B cell (primary cell): ENCODE measurements around the gene EFNA2. TPM values are rescaled to one million over a fixed set of nuclear protein-coding genes. Genes with fewer than 3 reads are reported as not detected.
A peak's percentile ranks its signal among the peaks of the same experiment; 100 is the strongest.

Experiments used
- ATAC-seq: fragments of 200-7000 bp; cut with Tn5 transposase; one replicate; pipeline ENCODE4 v1.10.0; 2021; ENCODE audit warnings: low read depth, mild to moderate bottlenecking, moderate number of reproducible peaks, moderate library complexity
- CTCF ChIA-PET: fragments of 350-600 bp; sonication (Branson Sonifier 250); formaldehyde crosslinking; loops from one replicate; lab custom pipeline; 2021; ENCODE audit warnings: antibody characterized with exemption, inconsistent platforms; lab: Charles Lee
- POLR2A ChIA-PET: fragments of 350-600 bp; sonication (Branson Sonifier 250); formaldehyde crosslinking; loops from one replicate; lab custom pipeline; 2021; ENCODE audit warnings: antibody characterized with exemption; lab: Charles Lee
- DNase-seq: peaks from one replicate; pipeline ENCODE4 v3.0.0; 2013
- H2AFZ ChIP-seq: 2 replicates; pipeline ENCODE4 v1.6.1; 2012; ENCODE audit warnings: mild to moderate bottlenecking, low read depth, low read length; ENCODE audit not compliant: insufficient read depth, poor library complexity, severe bottlenecking
- H3K27ac ChIP-seq, 2 donors: 1 replicate in 1 of 2; 2 replicates in 1 of 2; pipeline ENCODE4 v1.5.1; 2012 to 2013; ENCODE audit warnings: low read length in 2 of 2, mild to moderate bottlenecking in 2 of 2, moderate library complexity in 1 of 2
- H3K27me3 ChIP-seq, 4 experiments: fragments of 200-600 bp in 1 of 4; sonication (generic) in 1 of 4; replicated peaks in 1 of 4; 1 replicate in 2 of 4; 2 replicates in 2 of 4; pipeline versions ENCODE4 v1.6.1 to v1.7.0; 2013 to 2016; ENCODE audit warnings: low read length in 3 of 4, mild to moderate bottlenecking in 2 of 4, mixed read lengths in 1 of 4, moderate library complexity in 1 of 4; ENCODE audit not compliant: insufficient read depth in 4 of 4, control insufficient read depth in 3 of 4; ENCODE audit errors: control extremely low read depth in 1 of 4
- H3K36me3 ChIP-seq, 2 experiments: replicated peaks in 1 of 2; 1 replicate in 1 of 2; 2 replicates in 1 of 2; pipeline versions ENCODE4 v1.6.1 to v1.7.1; 2013; ENCODE audit warnings: low read length in 1 of 2; ENCODE audit not compliant: insufficient read depth in 2 of 2, control insufficient read depth in 1 of 2; ENCODE audit errors: control extremely low read depth in 1 of 2, extremely low read depth in 1 of 2
- H3K4me1 ChIP-seq, 2 donors: fragments of 200-600 bp in 1 of 2; sonication (generic) in 1 of 2; 1 replicate in 1 of 2; 2 replicates in 1 of 2; pipeline versions ENCODE4 v1.5.1 to v1.6.1; 2013 to 2017; ENCODE audit warnings: low read length in 2 of 2; ENCODE audit not compliant: control insufficient read depth in 2 of 2, insufficient read depth in 2 of 2
- H3K4me2 ChIP-seq: replicated peaks from 2 replicates; pipeline ENCODE3; 2012; ENCODE audit warnings: mild to moderate bottlenecking, low read depth, low read length; ENCODE audit not compliant: poor library complexity, severe bottlenecking
- H3K4me3 ChIP-seq, 5 experiments: fragments of 200-600 bp in 1 of 5; sonication (generic) in 1 of 5; 1 replicate in 3 of 5; 2 replicates in 2 of 5; pipeline versions ENCODE4 v1.5.1 to v1.7.0; 2011 to 2016; ENCODE audit warnings: low read length in 4 of 5, mild to moderate bottlenecking in 4 of 5, low read depth in 2 of 5, control low read depth in 1 of 5, moderate library complexity in 1 of 5; ENCODE audit not compliant: insufficient read depth in 1 of 5; ENCODE audit errors: control extremely low read depth in 1 of 5, extremely low read depth in 1 of 5
- H3K79me2 ChIP-seq: fragments of 200-600 bp; sonication (generic); one replicate; pipeline ENCODE4 v1.6.0; 2016; ENCODE audit warnings: low read length; ENCODE audit not compliant: control insufficient read depth, insufficient read depth
- H3K9ac ChIP-seq: fragments of 200-600 bp; sonication (generic); 2 replicates; pipeline ENCODE4 v1.6.1; 2017; ENCODE audit warnings: mild to moderate bottlenecking, low read length, moderate library complexity
- H3K9me3 ChIP-seq, 3 donors: one replicate each; pipeline versions ENCODE4 v1.6.1 to v1.7.1; 2013; ENCODE audit warnings: low read length in 2 of 3; ENCODE audit not compliant: control insufficient read depth in 2 of 3, insufficient read depth in 1 of 3; ENCODE audit errors: control extremely low read depth in 1 of 3
- H4K20me1 ChIP-seq: 2 replicates; pipeline ENCODE4 v1.6.0; 2012; ENCODE audit warnings: mild to moderate bottlenecking, low read length; ENCODE audit not compliant: insufficient read depth, control insufficient read depth, poor library complexity, severe bottlenecking
- H3K27ac Mint-ChIP-seq: one replicate; pipeline ENCODE4 v1.8.0; 2021; ENCODE audit warnings: mixed read lengths
- H3K27me3 Mint-ChIP-seq: one replicate; pipeline ENCODE4 v1.8.0; 2021; ENCODE audit warnings: mixed read lengths
- H3K4me1 Mint-ChIP-seq: one replicate; pipeline ENCODE4 v1.8.0; 2021; ENCODE audit warnings: mixed read lengths
- H3K4me3 Mint-ChIP-seq: one replicate; pipeline ENCODE4 v1.8.0; 2021; ENCODE audit warnings: mixed read lengths
- H3K9me3 Mint-ChIP-seq: one replicate; pipeline ENCODE4 v1.8.0; 2022; ENCODE audit warnings: mixed read lengths; ENCODE audit not compliant: insufficient read depth
- CTCF ChIP-seq: fragments of 200-600 bp; IDR thresholded peaks from one replicate; pipeline ENCODE4 v1.8.0; 2022; ENCODE audit warnings: antibody characterized with exemption, mild to moderate bottlenecking
- EZH2 ChIP-seq: IDR thresholded peaks from 2 replicates; pipeline ENCODE4 v1.6.1; 2012; ENCODE audit warnings: borderline replicate concordance, low read depth, mild to moderate bottlenecking, moderate library complexity, low read length; ENCODE audit not compliant: insufficient read depth, poor library complexity, severe bottlenecking
- WGBS: methylation state at CpG from one replicate; pipeline ENCODE4 v1.1.5; 2013; ENCODE audit warnings: missing lambda C conversion rate; ENCODE audit not compliant: insufficient coverage; 5-methylcytosine and 5-hydroxymethylcytosine counted together
- intact Hi-C: fragments of 100-400 bp; cut with micrococcal nuclease; formaldehyde crosslinking; loops from one replicate; pipeline ENCODE4 v1.10.0; 2022
- polyA plus RNA-seq: library from polyadenylated mRNA; depleted of rRNA; stranded (reverse); fragments of >200 nt; gene quantifications from 2 replicates; pipeline ENCODE4 v1.2.3, GENCODE V29; 2012
- total RNA-seq, 2 donors: library from RNA; stranded (reverse); fragments of 120-200 nt in 1 of 2; gene quantifications; 1 replicate in 1 of 2; 2 replicates in 1 of 2; pipeline versions ENCODE4 v1.2.3 to v1.2.4, GENCODE V29; 2013 to 2022

Gene EFNA2
- total and polyA plus RNA-seq, 2 donors (not counting 1 experiment from before 2014, with no cell fraction given) = not detected

GRCh38 chr19:1251330-1252220 is 34.1 kb upstream of the EFNA2 start:
- Mint-ChIP-seq H3K27me3 (no peaks in the 10 kb centered on the region), H3K4me1 (peaks cover 37% of the 10 kb centered on the region), H3K4me3 (peak overlapping the region; percentile 91), H3K27ac (peak overlapping the region; percentile 92), H3K9me3 (no peaks in the 10 kb centered on the region)
- H3K9ac ChIP-seq = peak overlapping the region; percentile 86
- H3K4me3 ChIP-seq = peak overlapping the region; percentile 61 to 92 (median 86)
- H3K9me3 ChIP-seq = no peaks in the 10 kb centered on the region
- no peaks in the 10 kb centered on the region for H3K27me3 ChIP-seq
- TF ChIP-seq CTCF (no peak), EZH2 (no peak)
- H3K36me3 ChIP-seq = peaks cover 0 to 35% of the 10 kb centered on the region in 2 experiments
- H3K4me2 ChIP-seq = peak overlapping the region; percentile 98
- H3K4me1 ChIP-seq = peaks cover 36 to 57% of the 10 kb centered on the region in 2 donors
- CTCF ChIA-PET = interaction anchor here (0.9 to 5.8 kb wide), 2 partner anchors 13 to 18 kb away, joined by 3 to 113 read pairs; partner anchors contain the start of gene CIRBP
- 2% methylated on average over 24 of the region's 41 CpGs for WGBS
- POLR2A ChIA-PET = interaction anchor here (0.8 to 10.7 kb wide), 3 partner anchors 8 to 36 kb away, joined by 3 to 305 read pairs (median 3); partner anchors contain the start of gene CIRBP
- intact Hi-C loops = no loop called here
- peak; percentile 75 for DNase-seq
- H3K79me2 ChIP-seq = peaks cover 62% of the 10 kb centered on the region
- H3K27ac ChIP-seq = peak overlapping the region; percentile 74 to 89
- H4K20me1 ChIP-seq = peaks cover 58% of the 10 kb centered on the region
- no peak for ATAC-seq
- no peak overlapping the region for H2AFZ ChIP-seq
